ENCODE results near the gene CYP46A1. TPM values are rescaled to one million over a fixed set of nuclear protein-coding genes. Genes with fewer than 3 reads are reported as not detected.
A peak's percentile ranks its signal among the peaks of the same experiment; 100 is the strongest.

The CYP46A1 gene
- total RNA-seq, 1 donor from 2014 or later = 2.5 TPM

- no peak for DNase-seq (ENCODE audit: low spot score)
- intact Hi-C loops (cut with DNase I) = no loop called here
- ATAC-seq = no peak
Measured at GRCh38 chr14:99684410-99684934, 374 bp downstream of the CYP46A1 start.

DNA sequence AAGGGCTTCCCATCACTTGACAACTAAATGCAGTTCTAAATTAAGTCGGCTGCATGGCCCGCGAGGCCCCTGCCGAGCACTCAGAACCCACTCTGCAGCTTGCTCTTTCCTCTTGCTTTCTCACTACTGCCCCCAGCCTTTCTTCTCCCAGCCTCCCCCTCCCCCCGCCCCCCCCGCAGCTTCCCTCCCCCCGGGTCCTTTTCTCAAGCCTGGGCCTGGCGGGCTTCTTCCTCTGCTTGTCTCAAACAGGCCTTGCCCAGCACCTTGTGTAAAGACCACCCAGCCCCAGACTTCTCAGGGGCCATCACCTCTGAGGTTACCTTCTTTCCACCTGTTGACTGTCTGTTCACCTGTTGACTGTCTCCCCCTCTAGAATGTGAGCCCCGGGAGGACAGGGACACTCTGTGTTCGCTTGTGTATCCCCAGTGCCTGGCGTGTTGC, 1.1 kb downstream of the CYP46A1 start:
- intact Hi-C loops (cut with DNase I) = no loop called here
- DNase-seq (ENCODE audit: low spot score) (peak; percentile 46), ATAC-seq (no peak)

DNA sequence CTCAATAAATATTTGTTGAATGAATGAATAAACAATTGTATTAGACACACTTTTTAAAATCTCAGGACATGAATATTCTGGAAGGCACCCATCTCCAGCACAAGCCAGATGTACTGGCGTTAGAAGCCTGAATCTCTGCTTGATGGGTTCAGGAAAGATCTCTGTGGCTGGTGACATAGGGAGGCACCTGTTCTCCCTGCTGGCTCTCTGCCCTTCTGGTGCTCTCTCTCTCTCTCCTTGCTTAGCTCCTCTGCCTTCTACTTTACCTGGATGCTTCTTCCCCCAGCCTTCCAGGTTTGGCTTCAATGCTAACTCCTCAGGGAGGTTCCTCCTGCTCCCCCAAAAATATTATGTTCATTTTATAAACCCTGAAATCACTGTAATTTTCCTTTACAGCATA, 1.5 kb downstream of the CYP46A1 start:
- ATAC-seq (no peak), DNase-seq (ENCODE audit: low spot score) (peak; percentile 28)
- intact Hi-C loops (cut with DNase I) = no loop called here

- peak; percentile 35 for DNase-seq (ENCODE audit: low spot score)
- ATAC-seq = no peak
- intact Hi-C loops (cut with DNase I) = no loop called here
Measured at GRCh38 chr14:99686557-99687283, 2.6 kb downstream of the CYP46A1 start.

DNA sequence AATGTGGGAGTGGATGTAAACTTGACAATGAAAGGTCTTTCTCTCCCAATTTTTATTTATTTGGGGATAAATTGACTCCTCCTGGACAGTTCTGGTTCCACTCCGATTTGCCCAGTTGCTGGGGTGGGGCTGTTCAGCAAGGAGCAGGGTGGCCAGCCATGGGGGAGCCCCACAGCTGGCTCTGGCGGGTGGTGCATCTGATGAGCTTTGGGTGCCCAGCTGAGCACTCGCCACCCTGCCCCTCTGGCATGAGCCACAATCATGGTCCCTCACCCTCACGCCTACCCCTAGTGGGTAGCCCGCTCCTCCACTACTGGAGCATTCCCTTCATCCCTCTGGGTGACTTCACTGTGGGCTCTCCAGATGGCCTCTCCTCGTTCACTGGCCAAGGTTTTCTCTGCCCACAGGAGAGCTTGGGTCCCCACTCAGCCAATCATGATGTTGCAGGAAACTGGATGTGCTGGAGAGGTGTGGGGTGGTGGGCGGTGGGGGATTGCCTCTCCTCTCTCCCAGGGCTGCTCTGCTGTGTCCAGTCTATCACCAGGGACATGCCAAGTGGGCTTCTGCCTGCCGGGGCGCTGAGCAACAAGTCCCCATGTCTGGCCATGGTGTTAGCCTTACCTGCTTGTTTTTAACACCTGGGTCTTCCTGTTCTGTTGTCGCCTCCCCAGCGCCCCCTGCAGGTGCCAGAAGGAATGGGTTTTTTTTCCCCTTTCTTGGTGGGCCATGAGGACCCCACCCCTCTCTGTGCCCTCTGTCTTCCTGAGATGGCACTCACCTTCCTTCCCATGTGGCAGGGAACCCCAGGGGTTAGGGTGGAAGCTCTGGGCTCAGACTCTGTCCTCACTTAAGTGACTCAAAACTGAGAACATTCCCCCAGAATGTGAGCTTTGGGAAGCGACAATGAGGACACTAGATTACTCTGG, 3.4 kb downstream of the CYP46A1 start:
- ATAC-seq (no peak), DNase-seq (ENCODE audit: low spot score) (peak; percentile 50)
- intact Hi-C loops (cut with DNase I) = no loop called here

- peak; percentile 28 for DNase-seq (ENCODE audit: low spot score)
Measured at GRCh38 chr14:99688210-99688581, 4.1 kb downstream of the CYP46A1 start.

GRCh38 chr14:99688629-99689028, 4.5 kb downstream of the CYP46A1 start:
- no peak for ATAC-seq
- DNase-seq (ENCODE audit: low spot score) = no peak
- intact Hi-C loops (cut with DNase I) = no loop called here

More at GRCh38 chr14:99688210-99688581, 4.1 kb downstream of the CYP46A1 start:
- ATAC-seq = no peak
- intact Hi-C loops (cut with DNase I) = no loop called here

DNA sequence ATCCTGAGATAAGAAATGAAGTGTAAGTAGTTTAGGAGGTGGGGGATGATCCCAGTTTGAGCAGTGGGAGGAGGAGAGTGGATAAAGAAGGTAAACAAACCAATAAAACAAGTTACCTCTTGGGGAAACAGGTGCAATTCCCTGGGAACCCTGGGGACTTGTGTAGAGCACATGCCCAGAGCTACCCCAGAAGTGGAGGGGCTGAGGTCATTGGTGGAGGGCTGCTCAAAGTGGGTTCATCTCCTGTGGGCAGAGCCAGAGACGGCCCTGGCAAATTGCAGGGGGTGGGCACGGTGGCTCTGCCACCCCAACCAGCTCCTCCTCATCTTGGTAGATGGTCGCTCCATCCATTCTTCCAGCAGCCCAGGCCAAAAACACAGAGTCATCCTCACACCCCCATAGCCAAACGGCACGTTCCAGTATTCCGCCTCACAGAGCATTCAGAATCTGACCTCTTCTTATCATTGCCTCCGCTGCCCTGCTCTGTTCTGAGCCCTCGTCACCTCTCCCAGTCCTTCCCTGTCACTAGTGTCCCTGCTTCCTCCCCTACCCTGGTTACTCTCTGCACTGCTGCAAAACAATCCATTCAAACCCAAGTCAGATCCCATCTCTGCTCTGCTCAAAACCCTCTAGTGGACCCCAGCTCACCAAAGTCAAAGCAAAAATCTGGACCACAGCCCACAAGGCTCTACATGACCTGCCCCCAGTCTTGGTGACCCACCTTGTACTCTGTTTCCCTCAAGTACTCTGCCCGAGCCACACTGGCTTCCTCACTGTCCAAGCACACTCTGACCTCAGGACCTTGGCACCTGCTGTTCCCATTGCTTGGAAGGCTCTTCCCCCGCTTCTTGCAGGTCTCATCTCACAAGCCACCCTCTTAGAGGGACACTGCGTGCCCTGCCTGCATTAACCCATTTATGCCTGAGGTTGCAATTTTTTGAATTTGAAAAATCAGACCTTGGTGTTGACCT, 5.5 kb downstream of the CYP46A1 start:
- intact Hi-C loops (cut with DNase I) = no loop called here
- DNase-seq (ENCODE audit: low spot score) (no peak), ATAC-seq (no peak)

- intact Hi-C loops (cut with DNase I) = no loop called here
- DNase-seq (ENCODE audit: low spot score) (no peak), ATAC-seq (no peak)
Measured at GRCh38 chr14:99690636-99691035, 6.5 kb downstream of the CYP46A1 start.

GRCh38 chr14:99691111-99691885, 7.2 kb downstream of the CYP46A1 start:
- DNase-seq (ENCODE audit: low spot score) (no peak), ATAC-seq (no peak)
- intact Hi-C loops (cut with DNase I) = no loop called here

- no peak for DNase-seq (ENCODE audit: low spot score)
- ATAC-seq = no peak
- intact Hi-C loops (cut with DNase I) = no loop called here
Measured at GRCh38 chr14:99693918-99694317, 9.8 kb downstream of the CYP46A1 start.

- DNase-seq (ENCODE audit: low spot score) (no peak), ATAC-seq (no peak)
- intact Hi-C loops (cut with DNase I) = no loop called here
Measured at GRCh38 chr14:99696929-99697328, 12.8 kb downstream of the CYP46A1 start.

- intact Hi-C loops (cut with DNase I) = no loop called here
- no peak for ATAC-seq
Measured at GRCh38 chr14:99698236-99698635, 14.1 kb downstream of the CYP46A1 start.

DNA sequence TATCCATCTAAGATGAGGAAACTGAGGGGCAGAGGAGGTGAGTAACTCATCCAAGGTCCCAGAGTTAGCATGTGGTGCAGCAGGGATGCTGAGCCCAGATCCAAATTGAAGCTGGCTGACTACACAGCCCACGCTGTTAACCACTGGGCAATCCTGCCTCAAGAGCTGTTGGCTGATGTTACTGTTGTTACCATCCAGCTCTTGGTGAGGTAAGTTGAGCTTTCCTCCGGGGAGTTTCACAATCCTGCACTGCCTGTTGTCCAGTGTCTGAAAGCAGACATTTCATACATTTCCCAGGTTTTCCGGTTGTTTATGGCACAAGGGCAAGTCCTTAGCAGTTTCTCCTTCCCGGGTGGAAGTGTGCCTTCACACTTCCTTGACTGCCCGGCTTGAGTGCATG, 14.5 kb downstream of the CYP46A1 start:
- no peak for DNase-seq (ENCODE audit: low spot score)
- intact Hi-C loops (cut with DNase I) = no loop called here
- no peak for ATAC-seq

More at GRCh38 chr14:99698236-99698635, 14.1 kb downstream of the CYP46A1 start:
- DNase-seq (ENCODE audit: low spot score) = no peak

DNA sequence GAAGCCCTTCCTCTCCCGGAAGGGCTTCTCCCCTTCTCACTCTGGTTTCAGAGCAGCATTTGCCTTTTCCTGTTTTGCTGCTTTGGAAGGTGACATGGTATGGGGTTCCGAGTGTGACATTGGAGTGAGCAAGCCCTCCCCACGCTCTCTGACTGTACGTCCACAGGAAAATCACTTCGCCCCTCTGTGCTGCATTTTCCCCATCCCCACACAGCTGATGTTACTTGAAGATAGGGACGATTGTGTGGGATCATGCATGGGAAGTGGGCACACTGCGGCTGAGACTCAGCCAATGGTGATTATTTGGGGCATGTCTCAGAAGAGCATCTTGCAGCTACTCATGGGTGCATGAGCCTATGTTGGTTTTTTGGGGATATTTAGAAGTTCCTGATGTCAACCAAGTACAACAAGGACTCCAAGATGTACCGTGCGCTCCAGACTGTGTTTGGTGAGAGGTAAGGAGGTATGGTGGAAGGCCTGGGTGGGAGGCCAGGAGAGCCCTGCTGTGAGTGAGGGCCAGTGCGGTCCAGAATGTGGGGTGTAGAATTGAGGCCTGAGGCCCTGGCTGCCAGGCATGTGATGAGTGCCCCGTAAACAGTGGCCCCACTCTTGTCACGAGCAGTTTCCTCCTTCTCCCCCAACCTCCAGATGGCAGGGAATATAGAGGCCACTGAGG, 15.1 kb downstream of the CYP46A1 start:
- DNase-seq (ENCODE audit: low spot score) (no peak), ATAC-seq (no peak)
- intact Hi-C loops (cut with DNase I) = no loop called here

DNA sequence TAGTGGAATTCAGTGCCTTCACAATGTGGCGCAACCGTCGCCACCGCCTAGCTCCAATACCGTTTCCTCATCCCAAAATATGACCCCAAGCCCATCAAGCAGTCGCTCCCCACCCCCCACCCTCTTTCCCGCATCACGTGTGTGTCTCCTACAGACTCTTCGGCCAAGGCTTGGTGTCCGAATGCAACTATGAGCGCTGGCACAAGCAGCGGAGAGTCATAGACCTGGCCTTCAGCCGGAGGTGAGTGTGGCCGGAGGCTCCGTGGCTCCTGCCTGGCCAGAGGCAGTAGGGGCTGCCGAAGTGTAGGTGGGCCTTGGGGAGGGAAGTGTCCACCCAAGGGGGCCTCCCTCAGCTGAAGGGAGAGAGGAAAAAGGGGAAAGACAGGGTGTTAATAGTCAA, 15.8 kb downstream of the CYP46A1 start:
- ATAC-seq (no peak), DNase-seq (ENCODE audit: low spot score) (no peak)
- intact Hi-C loops (cut with DNase I) = no loop called here

- ATAC-seq (no peak), DNase-seq (ENCODE audit: low spot score) (no peak)
- intact Hi-C loops (cut with DNase I) = no loop called here
Measured at GRCh38 chr14:99700379-99700778, 16.3 kb downstream of the CYP46A1 start.

DNA sequence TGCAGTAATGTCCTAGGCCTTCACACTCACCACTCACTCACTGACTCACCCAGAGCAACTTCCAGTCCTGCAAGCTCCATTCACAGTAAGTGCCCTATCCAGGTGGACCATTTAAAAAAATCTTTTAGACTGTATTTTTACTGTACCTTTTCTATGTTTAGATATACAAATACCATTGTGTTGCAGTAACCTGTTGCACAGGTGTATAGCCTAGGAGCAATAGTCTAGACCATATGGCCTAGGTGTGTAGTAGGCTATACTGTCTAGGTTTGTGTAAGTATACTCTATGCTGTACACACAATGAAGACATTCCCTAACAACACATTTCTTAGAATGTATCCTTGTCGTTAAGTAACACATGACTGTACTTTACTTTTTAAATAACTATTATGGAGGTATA, 17.2 kb downstream of the CYP46A1 start:
- intact Hi-C loops (cut with DNase I) = no loop called here
- ATAC-seq = no peak

More for the DNA sequence above, 17.2 kb downstream of the CYP46A1 start:
- DNase-seq (ENCODE audit: low spot score) = no peak
